Right lobe of liver (tissue), 6 donors: ENCODE measurements around the gene KRTAP5-7. TPM values are rescaled to one million over a fixed set of nuclear protein-coding genes. Genes with fewer than 3 reads are reported as not detected.

Experiments used
- ATAC-seq, 4 donors: fragments of 200-7000 bp; cut with Tn5 transposase; one replicate each; pipeline ENCODE4 v1.9.1; 2020; ENCODE audit warnings: mild to moderate bottlenecking in 4 of 4, moderate library complexity in 4 of 4
- DNase-seq, 3 donors: peaks; one replicate each; pipeline ENCODE4 v3.0.0-alpha.2; 2020
- H3K27ac ChIP-seq, 3 donors: fragments of 200-600 bp; one replicate each; pipeline ENCODE4 v1.8.0; 2022
- H3K27me3 ChIP-seq, 2 donors: fragments of 200-600 bp; one replicate each; pipeline ENCODE4 v1.8.0; 2022
- H3K36me3 ChIP-seq, 4 donors: fragments of 200-600 bp; sonication (generic) in 1 of 4; one replicate each; pipeline versions ENCODE4 v1.5.1 to v1.8.0; 2017 to 2022; ENCODE audit warnings: control low read depth in 1 of 4
- H3K4me1 ChIP-seq, 4 donors: fragments of 200-600 bp; sonication (generic) in 1 of 4; one replicate each; pipeline versions ENCODE4 v1.5.1 to v1.8.0; 2017 to 2022; ENCODE audit warnings: control low read depth in 1 of 4
- H3K4me3 ChIP-seq, 3 donors: fragments of 200-600 bp; one replicate each; pipeline ENCODE4 v1.8.0; 2022
- H3K9me3 ChIP-seq, 4 donors: fragments of 200-600 bp; sonication (generic) in 1 of 4; one replicate each; pipeline versions ENCODE4 v1.5.1 to v1.8.0; 2017 to 2022; ENCODE audit warnings: control low read depth in 1 of 4
- POLR2A ChIP-seq: fragments of 450-650 bp; IDR thresholded peaks from one replicate; pipeline ENCODE4 v1.6.1; 2017; ENCODE audit warnings: antibody characterized with exemption, mild to moderate bottlenecking
- WGBS: methylation state at CpG from one replicate; pipeline ENCODE4 v1.1.6; 2018; ENCODE audit warnings: low coverage, low lambda C conversion rate; ENCODE audit not compliant: insufficient coverage; ENCODE audit errors: missing lambda C conversion rate; 5-methylcytosine and 5-hydroxymethylcytosine counted together
- intact Hi-C, 2 donors: fragments of 100-400 bp; cut with DNase I; formaldehyde crosslinking; loops; one replicate each; pipeline versions ENCODE4 v1.11.2 to v1.14.1; 2022
- total RNA-seq, 6 experiments: library from RNA; depleted of rRNA in 2 of 6; stranded (reverse); fragments of >200 nt in 2 of 6; fragmentation: NEBNext Ultra II Directional in 3 of 6; extraction: Animal tissue kit (Norgen Biotek cat#: 25700) in 3 of 6; gene quantifications; one replicate each; pipeline versions ENCODE4 v1.1.0 to v1.2.4, GENCODE V29; 2016 to 2023
- TF ChIP-seq, protein P1 (sequence below), 4 donors: fragments of 200-600 bp in 3 of 4; fragments of 450-650 bp in 1 of 4; IDR thresholded peaks; one replicate each; pipeline versions ENCODE4 v1.5.1 to v1.8.0; 2016 to 2022; ENCODE audit warnings: antibody characterized with exemption in 4 of 4, mild to moderate bottlenecking in 2 of 4
- donor health status: DM: no; HTN: yes; CAD: no.
- donor health status: DM: no; HTN: no; CAD: no.
- donor health status: DM: no; HTN: no; CAD: no.
- donor health status: DM: no; HTN: yes; CAD: no.
- donor health status: DM: no; HTN: yes; CAD: no.

KRTAP5-7 gene
- total RNA-seq, 6 experiments from 2014 or later = 0.18 to 3.9 (median 0.23) TPM; not detected in 2

DNA sequence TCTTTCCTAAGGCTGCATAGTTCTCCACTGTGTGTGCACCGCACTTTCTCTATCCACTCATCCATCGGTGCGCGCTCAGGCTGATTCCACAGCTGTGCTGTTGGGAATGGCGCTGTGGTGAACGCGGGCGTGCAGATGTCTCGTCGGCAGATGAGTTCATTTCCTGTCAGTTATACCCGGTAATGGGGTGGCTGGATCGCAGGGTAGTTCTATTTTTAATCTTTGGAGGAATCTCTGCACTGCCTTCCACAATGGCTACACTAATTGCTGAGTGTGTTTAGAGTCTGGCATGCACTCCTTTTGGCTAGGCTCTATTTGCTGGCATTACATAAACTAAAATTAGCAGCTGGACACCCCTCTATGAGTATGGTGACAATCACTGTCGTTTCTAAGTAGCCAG is 27.9 kb upstream of the KRTAP5-7 start:
- DNase-seq (peak in 1 of 3 donors; percentile 42), ATAC-seq (no peak)
- TF ChIP-seq, protein P1, sequence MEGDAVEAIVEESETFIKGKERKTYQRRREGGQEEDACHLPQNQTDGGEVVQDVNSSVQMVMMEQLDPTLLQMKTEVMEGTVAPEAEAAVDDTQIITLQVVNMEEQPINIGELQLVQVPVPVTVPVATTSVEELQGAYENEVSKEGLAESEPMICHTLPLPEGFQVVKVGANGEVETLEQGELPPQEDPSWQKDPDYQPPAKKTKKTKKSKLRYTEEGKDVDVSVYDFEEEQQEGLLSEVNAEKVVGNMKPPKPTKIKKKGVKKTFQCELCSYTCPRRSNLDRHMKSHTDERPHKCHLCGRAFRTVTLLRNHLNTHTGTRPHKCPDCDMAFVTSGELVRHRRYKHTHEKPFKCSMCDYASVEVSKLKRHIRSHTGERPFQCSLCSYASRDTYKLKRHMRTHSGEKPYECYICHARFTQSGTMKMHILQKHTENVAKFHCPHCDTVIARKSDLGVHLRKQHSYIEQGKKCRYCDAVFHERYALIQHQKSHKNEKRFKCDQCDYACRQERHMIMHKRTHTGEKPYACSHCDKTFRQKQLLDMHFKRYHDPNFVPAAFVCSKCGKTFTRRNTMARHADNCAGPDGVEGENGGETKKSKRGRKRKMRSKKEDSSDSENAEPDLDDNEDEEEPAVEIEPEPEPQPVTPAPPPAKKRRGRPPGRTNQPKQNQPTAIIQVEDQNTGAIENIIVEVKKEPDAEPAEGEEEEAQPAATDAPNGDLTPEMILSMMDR (IDR thresholded peaks at IDR 0.05) = no peak
- TF ChIP-seq POLR2A = no peak
- H3K4me1 ChIP-seq = peaks cover 0 to 12% (median 5%) of the 10 kb centered on the region in 4 donors
- 71% methylated on average over 13 of the region's 13 CpGs for WGBS
- H3K27ac ChIP-seq = no peak overlapping the region
- intact Hi-C loops = no loop called here
- H3K27me3 ChIP-seq = no peaks in the 10 kb centered on the region
- H3K4me3 ChIP-seq = no peak overlapping the region
- H3K36me3 ChIP-seq = peaks cover 0 to 45% (median 10%) of the 10 kb centered on the region in 4 donors
- no peaks in the 10 kb centered on the region for H3K9me3 ChIP-seq

DNA sequence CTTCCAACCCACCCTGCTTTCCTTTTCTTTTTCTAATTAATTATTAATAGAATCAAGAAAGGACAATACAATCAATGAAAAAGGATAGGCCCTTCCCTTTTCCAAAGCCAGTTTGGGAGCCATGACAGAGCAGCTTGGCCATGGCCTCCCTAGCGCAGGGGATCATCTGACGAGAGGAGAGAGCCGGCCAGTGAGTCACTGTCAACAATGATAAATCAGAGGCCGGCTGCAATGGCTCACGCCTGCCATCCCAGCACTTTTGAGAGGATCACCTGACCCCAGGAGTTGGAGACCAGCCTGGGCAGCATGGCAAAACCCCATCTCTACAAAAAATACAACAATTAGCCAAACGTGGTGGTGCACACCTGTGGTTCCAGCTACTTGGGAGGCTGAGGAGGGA is 27.5 kb upstream of the KRTAP5-7 start:
- no peak for TF ChIP-seq POLR2A
- TF ChIP-seq, protein P1 (IDR thresholded peaks at IDR 0.05) = no peak
- 60% methylated on average over 4 of the region's 6 CpGs for WGBS
- H3K27me3 ChIP-seq = no peaks in the 10 kb centered on the region
- H3K4me3 ChIP-seq = no peak overlapping the region
- no peaks in the 10 kb centered on the region for H3K9me3 ChIP-seq
- DNase-seq (peak in 1 of 3 donors; percentile 47), ATAC-seq (peak in 1 of 4 donors; percentile 59)
- H3K36me3 ChIP-seq = peaks cover 0 to 45% (median 10%) of the 10 kb centered on the region in 4 donors
- intact Hi-C loops = no loop called here
- peaks cover 0 to 12% (median 5%) of the 10 kb centered on the region in 4 donors for H3K4me1 ChIP-seq
- H3K27ac ChIP-seq = no peak overlapping the region

DNA sequence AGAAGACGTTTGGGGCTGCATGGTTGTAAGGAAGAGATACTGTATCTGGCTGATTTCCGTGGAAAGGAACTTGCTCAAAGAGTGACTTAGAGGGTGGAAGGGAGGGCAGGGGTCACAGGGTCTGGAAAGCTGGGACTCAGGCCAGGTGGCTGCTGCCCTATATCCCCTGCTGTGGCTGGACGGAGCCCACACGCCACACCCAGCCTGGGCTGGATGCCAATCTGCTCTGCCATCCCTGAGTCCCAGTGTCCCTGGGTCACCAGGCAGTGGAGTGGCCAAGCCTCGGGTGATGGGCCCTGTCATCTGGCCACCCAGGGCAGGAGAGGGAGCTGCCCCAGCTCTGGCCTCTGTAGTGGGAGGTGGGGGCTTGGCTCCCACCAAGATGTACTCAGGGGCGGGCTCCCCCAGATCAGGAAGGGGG is 26.5 kb upstream of the KRTAP5-7 start:
- intact Hi-C loops = no loop called here
- DNase-seq = peak; percentile 90 to 94 (median 91)
- no peak overlapping the region for H3K4me3 ChIP-seq
- H3K4me1 ChIP-seq = peaks cover 0 to 12% (median 5%) of the 10 kb centered on the region in 4 donors
- WGBS = 11% methylated on average over 4 of the region's 6 CpGs
- TF ChIP-seq, protein P1 (IDR thresholded peaks at IDR 0.05) = no peak
- H3K36me3 ChIP-seq = peaks cover 0 to 40% (median 9%) of the 10 kb centered on the region in 4 donors
- H3K9me3 ChIP-seq = no peaks in the 10 kb centered on the region
- H3K27me3 ChIP-seq = no peaks in the 10 kb centered on the region
- H3K27ac ChIP-seq = no peak overlapping the region
- peak; percentile 95 to 98 (median 97) for ATAC-seq

DNA sequence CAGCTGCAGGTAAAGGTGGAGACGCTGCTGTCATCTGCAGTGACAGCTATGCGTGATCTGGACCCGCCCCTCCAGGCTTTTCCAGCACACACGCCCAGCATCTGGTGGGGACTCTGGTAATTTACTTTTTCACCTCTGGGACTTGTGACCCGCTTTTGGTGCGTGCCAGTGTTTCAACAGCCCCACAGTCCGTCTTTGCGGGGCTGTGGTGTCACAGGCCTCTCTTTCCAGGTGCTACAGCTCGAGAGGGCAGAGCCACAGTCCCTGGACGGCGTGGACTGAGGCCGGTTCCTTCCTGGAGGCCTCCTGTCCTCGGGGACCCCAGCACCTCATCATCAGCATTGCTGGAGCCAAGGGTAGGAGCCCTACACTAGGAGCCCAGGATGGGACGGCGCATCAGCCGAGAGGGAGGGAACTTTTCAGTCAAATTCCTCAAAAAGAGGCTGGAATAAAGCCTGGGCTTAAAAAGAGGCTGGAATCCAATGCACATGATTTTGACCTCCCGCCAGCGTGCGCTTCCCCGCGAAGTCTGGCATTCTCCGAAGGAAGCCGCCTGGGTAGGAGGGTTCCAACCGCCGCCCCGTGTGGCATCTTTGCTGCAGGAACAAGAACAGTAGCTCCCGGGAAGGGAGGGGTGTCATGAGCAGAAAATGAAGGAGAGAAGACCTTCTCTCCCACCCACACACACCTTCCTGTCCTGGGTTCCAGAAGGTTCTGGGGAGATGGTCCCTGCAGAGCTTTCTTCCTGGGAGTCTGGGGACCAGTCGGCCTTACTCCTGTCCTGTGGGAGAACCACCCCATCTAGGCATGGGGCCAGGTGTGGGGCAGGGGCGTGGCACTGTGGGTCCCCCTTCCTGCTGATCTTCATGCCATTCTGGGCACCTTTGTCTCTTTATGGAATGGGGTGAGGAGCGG is 25.7 kb upstream of the KRTAP5-7 start:
- no peak overlapping the region for H3K27ac ChIP-seq
- no peak overlapping the region for H3K4me3 ChIP-seq
- H3K9me3 ChIP-seq = no peaks in the 10 kb centered on the region
- peaks cover 0 to 33% (median 7%) of the 10 kb centered on the region in 4 donors for H3K36me3 ChIP-seq
- WGBS = 78% methylated on average over 7 of the region's 30 CpGs
- intact Hi-C loops = no loop called here
- TF ChIP-seq POLR2A = no peak
- TF ChIP-seq, protein P1 (IDR thresholded peaks at IDR 0.05) = no peak
- H3K4me1 ChIP-seq = peaks cover 0 to 12% (median 5%) of the 10 kb centered on the region in 4 donors
- peak in 1 of 3 donors; percentile 46 for DNase-seq
- H3K27me3 ChIP-seq = no peaks in the 10 kb centered on the region
- no peak for ATAC-seq
